Raji (cell line): Measurements from ENCODE around the gene SLC6A11.

Source experiments
- POLR2A ChIP-seq: IDR thresholded peaks from 2 replicates; pipeline ENCODE4 v1.6.1; 2011; ENCODE audit warnings: low read depth, low read length, control low read depth; ENCODE audit not compliant: insufficient read depth

SLC6A11 gene

GRCh38 chr3:10978956-10979355, 162.9 kb downstream of the SLC6A11 start:
- TF ChIP-seq POLR2A, result no peak

GRCh38 chr3:10980312-10980711, 164.3 kb downstream of the SLC6A11 start:
- no peak for TF ChIP-seq POLR2A

DNA sequence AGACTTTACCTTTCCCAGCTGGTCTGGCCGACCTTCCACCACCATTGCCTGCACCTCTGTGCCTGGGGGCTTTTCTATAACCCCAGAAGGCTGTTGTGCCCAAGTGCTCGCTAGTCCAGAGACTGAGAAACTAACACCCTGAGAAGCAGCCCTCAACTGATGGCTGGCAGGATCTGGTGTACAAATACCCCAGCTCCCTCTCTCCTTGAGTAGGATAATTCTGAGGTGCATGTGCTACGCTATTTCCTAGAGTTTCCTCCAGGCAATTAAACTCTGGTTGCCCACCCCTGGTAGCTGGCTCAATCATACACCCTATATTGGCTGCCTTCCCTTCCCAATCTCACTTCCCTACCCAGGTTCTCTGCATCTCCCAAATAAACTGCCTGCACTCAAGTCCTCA, 165.0 kb downstream of the SLC6A11 start:
- TF ChIP-seq POLR2A, result no peak

DNA sequence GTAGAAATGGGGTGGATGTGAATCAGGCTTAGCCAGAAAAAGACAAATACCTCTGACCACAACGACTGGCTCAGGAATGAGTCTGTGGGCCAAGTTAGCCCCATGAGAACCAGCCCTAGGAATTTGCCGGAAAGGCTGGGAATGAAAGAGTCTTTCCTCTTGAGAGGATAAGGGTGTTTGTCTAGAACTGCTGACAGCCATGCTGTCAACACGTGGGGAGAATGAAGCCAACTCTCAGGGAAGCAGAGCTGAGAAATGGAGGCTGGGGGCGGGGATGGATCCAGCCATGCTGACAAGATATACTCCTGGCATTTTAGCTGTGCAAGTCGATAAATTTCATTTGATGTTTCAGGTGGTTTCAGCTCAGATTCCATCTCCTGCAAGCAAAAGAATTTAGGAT, 165.9 kb downstream of the SLC6A11 start:
- no peak for TF ChIP-seq POLR2A

- no peak for TF ChIP-seq POLR2A
These were observed 166.8 kb downstream of the SLC6A11 start for GRCh38 chr3:10982782-10983181.

- TF ChIP-seq POLR2A, result no peak
These were observed 167.3 kb downstream of the SLC6A11 start for GRCh38 chr3:10983219-10983916.

- no peak for TF ChIP-seq POLR2A
These were observed 168.4 kb downstream of the SLC6A11 start for GRCh38 chr3:10984371-10984896.

DNA sequence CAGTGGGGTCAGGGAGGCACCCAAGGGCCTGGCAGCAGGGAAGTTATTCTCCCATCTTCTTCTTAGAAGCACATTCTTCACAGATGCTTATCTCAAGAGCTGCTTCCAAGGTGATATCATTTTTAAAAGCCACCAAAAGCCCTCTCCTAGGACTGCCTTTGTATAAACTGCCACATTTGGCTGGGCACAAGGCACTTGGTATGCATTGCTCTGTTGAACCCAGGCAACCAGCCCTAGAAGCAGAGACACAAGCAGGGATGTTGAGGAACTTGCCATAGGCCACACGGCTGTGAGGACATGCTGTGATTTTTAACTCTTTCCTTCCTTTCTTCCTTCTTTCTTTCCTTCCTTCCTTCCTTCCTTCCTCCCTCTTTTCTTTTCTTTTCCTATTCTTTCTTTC, 169.2 kb downstream of the SLC6A11 start:
- TF ChIP-seq POLR2A, result no peak

DNA sequence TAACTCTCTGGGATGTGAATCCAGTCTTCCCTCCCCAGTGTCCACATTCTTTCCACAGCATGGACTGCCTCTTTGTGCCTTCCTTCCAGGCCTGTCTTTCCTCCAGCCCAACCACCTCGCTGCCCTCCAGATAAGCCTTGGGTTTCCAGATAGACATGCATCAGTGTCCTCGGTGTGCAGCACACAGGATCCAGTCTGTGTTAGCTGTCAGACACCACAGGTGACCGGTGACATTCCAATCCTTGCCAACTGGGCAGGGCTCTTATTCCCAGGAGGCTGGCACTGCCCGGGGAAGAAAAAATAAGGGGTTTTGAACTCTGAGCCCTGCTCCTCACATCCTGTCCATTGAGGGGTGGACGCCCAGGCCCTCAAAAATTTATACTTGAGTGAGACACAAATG, 170.6 kb downstream of the SLC6A11 start:
- no peak for TF ChIP-seq POLR2A

- TF ChIP-seq POLR2A, result no peak
These were observed 172.1 kb downstream of the SLC6A11 start for GRCh38 chr3:10988001-10988665.

- TF ChIP-seq POLR2A, result no peak
These were observed 173.0 kb downstream of the SLC6A11 start for GRCh38 chr3:10988991-10989484.
